ENCODE data around the gene GRM4.

GRCh38 chr6:34004706-34005105, 141.2 kb downstream of the GRM4 start:
- TF ChIP-seq EZH2phosphoT487 (IDR thresholded peaks at IDR 0.05; ENCODE audit: borderline replicate concordance, low read depth) (no peak), CTCF (IDR thresholded peaks at IDR 0.05) (no peak), SIN3A (IDR thresholded peaks at IDR 0.05; ENCODE audit: borderline replicate concordance, low read depth, low read length) (no peak), TAF1 (IDR thresholded peaks at IDR 0.05; ENCODE audit: borderline replicate concordance, low read depth, low read length) (no peak), MXI1 (IDR thresholded peaks at IDR 0.05; ENCODE audit: low read depth, low read length) (no peak), RCOR1 (IDR thresholded peaks at IDR 0.05; ENCODE audit: low read length) (no peak)

Measured in SK-N-SH (cell line).